Stimulated activated CD4-positive, alpha-beta T cell treated with anti-CD3 and anti-CD28 coated beads, Interleukin-12 subunit alpha, Interleukin-12 subunit beta, amount 100 ng/mL, for 48 hours (primary cell): ENCODE results near the gene CNPY1.
A peak's percentile ranks its signal among the peaks of the same experiment; 100 is the strongest.

Experiments
- DNase-seq, 3 donors: peaks; one replicate each; pipeline ENCODE4 v3.0.0-alpha.2; 2020; ENCODE audit warnings: low read depth in 2 of 3, low spot score in 1 of 3

Gene CNPY1

DNA sequence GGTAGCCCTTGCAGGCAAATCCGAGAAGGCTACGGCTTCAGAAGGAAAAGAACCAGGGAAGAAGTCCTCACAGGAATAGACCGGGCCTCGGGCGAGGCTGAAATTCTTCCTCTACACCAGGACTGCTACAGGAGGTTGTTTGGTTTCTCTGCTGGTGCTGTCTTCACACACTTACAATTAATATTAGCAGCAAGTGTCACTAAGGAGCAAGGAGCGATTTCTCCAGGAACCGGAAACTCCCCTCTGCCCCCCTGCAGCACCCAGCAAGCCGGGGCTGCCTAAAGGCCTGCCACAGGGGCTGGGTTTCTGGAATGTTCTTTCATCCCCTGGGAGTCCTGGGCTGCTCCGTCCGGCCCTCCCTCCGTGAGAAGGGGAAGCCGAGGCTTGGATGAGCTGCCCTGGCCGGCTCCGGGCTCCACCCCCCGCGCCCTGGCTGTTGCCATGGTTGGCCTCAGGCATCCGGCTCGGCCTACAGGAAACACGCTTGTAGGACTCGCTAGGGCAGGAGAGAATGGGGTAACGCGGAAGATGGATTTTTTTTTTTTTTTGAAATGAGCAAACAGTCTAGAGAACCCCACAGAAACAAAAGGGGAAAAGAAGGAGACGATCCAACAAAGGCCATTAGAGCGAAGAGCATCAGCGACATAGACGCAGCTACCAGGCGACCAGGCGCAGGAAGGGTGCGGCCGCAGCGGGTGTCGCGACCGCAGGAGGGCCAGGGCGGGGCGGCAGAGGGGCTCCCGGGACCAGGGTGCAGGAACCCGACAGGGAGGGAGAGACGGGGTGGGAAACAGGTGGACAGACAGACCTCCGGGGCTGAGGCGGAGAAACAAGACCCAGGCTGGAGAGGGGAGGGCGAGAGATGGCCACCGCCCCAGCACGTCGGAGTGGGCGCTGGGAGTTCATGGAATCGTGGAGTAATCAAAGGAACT is 55.4 kb downstream of the CNPY1 start:
- peak in 2 of 3 donors; percentile 19 to 28 for DNase-seq

DNA sequence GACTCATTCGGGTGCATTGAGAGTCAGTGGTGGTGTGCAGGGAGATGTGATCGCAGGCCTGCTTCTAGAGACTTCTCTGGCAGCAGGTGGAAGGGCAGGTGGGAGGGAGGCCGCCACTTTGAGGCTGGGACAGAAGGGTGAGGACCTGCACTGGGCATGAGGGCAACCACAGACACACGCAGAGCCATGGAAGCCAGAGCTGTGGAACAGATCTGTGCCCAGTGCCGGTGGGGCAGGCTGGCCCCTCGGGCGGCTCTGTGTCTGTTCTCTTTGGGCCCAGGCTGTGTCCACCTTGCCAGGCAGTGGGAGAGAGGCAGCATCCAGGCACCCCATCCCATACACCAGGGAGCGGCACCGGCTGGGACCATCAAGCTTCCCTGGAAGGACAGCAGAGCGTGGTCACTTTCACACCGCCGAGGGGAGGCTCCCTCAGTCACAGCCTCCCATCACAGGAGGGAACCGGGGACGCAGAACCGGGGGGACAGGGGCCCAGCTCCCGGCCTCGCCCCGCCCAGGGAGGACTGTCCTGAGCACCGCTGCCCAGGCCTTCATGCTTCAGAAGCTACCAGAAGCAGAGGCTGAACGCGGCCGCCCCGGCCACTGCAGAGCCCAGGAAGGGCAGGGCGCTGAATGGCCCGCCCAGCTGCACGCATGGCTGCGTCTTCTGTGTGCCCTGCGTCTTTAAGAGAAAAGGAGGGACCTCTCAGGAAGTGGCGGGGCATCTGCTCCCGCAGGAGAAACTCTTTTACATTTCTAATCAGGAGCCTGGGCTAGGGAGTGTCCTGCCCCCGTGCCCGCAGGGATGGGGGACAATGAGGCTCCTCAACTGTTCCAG is 56.3 kb downstream of the CNPY1 start:
- DNase-seq = no peak

DNA sequence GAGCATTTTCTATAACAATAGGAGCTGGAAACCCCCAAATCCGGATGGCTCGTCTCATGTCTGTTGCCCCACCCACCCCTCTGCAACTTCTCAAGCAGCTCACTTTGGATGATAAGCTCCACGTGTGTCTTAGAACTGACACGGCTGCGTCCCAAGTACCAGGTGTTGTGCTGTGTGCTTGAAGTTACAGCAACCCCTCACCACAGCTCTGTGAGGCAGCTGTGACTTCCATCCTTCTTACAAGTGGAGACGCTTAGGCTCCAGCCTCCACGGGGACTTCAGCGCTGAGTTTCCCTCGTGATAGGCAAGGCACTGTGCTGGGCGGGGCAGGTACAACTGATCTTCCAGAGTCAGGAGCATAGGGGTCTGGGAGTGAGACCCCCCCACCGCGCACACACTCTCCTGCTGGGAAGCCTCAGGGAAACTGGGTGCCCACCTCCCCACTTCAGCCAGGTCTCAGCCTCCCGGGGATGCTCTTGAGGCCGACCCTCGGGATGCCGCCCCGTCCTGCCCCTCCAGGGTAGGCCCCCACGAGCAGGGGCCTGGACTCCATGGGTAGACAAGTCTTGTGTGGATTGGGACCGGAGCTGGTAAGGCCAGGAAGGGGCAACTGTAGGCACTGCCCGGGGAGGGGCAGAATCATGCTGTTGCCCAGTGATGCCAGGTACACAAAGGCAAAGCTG is 57.1 kb downstream of the CNPY1 start:
- no peak for DNase-seq

DNA sequence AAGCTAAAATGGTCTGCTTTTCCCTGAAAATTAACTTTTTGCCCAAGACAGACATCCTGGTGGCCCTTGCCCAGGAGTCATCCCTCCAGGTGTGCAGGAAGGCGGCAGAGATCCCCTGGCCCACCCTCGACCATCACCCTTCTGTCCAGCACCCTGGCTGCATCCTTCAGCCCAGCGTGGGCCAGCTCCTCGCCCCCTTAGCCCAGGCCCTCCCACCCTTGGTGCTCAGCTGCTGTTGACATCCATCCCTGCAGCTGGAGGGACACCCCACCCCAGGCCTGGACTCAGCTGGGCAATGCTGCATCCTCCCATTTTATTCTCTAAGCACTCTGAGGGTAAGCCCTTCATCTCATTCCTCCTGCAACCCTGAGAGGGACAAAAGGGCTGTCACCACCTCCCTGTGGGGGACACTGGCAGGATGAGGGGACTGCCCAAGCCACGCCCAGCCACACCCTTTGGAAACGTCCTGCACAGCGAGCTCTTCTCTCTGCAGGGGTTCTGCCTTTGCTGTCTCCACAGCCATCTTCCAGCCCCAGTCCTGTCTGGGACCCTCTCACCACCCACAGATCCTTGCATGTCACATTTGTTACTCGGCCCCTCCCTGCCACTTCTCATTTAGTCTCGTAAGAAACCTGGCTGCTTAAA is 57.8 kb downstream of the CNPY1 start:
- DNase-seq = no peak

DNA sequence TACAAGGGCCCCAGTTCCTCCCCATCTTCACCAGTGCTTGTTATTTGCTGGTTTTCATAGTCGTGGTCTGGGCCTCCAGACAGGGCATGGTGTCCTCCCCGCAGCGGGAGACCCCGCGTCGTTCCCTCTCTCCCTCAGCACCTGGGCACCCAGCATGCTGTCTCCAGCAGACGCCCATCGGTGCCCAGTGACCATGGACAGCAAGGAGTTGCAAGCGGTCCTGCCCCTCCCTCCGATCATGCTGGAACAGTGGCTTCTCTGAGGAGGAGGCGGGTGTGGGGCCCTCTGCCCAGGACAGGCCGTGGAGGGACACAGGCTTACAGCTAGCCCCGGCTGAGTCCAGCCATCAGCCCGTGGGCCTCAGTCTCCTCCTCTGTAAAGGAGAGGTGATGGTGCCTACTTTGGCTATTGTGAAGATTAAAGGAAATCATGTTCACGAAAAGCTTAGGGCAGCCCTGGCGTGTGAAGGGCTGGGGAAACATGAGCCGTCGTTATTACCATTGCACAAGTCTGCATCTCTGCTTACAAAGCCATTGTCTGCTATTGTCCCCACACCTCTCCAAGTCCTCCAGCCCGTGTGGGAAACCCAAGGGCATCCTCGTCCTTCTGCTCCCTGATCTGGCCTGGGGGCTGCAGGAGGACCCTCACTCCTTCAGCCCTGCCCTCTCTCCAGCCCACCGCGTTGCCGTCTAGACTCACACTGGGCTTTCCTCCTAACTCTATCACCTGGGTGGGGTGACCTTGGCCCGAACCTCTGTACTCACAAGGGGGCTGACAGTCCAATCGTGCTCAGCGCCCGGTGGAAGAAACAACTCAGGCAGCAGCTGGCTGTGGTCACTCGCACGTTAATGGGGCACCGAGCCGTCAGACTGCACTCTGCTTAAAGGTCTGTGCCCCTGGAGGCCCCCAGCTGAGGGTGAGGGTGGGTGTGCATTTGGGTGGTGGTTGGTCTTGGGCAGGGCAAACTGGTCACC is 58.6 kb downstream of the CNPY1 start:
- DNase-seq = no peak

DNA sequence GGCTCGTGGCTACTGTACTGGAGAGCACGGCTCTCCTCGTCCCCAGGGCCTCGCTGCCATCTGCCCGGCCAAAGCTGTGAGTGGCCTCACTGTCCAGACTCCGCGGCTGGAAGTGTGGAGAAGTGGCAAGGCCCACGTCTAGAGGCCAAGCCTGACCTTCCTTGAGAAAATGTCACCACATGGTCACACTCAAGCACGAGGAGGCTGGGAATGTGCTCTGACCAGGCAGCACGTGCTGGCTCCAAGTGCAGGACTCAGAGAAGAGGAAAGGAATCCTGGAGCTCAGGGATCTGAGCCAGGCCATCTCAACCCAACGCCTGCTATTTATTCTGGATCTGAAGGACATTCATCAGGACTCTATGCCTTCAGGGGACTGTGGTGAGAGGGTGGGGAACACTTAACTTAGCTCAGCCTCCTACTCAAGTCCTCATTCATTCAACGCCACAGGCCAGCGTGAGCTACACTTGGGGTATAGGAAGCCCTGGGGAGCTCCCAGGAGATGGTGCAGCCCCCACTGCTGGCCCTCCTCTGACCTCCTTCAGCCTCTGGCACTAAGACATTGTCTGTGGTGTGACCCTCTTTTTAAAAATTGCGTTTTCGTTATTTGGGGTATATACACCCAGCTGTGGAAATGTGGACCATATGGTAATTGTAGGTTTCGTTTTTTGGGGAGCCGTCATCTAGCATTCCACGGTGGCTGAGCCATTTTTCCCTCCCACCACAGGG is 59.4 kb downstream of the CNPY1 start:
- DNase-seq = no peak

DNA sequence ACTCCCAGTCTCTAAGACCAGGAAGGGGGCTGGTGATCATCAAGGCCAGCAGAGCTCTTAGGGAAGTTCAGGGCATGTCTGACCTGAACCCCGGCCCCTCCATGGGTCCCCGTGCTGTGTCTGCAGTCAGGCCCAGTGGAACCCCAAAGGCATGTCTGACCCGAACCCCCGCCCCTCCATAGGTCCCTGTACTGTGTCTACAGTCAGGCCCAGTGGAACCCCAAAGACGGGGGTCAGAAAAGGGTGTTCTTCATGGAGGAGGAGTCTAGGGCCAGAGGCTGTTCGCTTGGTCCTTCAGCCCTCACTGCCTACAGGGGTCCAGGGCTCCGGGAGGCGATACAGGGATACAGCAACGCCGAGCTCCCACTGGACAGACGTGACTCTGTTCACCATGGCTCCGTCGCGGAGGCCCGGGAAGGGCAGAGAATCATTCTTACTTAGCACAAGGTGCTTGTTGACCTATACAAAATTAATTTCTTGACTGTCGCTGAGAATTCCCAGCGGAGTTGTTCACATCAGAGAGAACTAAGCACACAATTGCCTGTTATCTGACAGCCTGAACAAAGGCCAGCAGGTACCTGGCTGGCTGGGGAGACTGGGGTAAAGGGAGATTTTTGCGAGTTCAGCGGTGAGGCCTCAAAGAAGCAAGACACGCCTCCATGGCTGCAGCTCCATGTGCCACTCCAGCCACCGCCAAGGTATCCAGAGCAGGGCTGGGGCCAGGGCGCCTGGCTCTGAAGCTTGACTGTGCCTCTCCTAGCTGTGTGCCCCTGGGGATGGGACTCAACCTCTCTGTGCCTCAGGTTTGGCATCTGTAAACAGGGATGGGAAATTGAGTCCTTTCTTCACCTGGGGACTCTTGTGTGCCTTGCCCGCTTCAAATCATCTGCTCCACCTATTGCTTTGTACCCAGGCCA is 61.6 kb downstream of the CNPY1 start:
- no peak for DNase-seq

DNA sequence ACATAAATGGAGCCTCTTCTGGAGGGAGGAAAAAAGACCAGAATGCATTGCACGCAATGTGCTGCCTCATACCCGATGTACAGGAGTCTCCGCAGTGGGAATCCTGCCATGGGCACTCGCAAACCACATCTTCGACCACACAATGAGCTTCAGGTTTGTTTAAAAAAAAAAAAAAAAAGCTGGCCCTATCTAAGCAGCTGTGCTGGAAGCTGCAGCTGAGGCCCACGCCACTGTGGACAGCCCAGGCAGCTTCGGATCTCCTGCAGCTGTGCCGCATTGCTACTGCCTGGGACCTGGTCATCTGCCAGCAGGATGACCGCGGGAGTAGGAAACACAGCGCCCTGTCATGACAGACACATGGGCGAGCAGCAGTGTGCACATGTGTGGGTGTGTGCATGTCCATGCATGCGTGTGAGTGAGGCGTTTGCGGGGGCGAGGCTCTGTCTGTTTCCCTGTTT is 62.5 kb downstream of the CNPY1 start:
- no peak for DNase-seq

DNA sequence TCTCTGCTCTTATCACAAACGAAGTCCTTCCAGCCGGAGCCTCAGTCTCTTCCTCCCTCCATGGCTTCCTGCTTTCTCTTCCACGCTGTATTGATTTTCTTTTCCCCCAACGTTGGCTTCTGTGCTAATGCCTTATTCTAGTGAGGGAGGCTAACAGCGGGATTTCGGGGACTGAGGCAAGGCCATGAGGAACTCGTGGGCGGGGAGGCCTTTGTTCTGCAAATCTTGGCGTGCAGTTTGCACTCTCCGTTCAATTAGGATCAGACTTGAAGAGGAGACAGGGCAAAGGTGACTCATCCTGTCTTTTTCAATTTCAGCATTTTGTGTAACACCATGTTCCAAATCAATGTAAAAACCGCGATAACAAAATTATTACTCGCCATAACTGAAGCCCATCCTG is 63.1 kb downstream of the CNPY1 start:
- DNase-seq = no peak

DNA sequence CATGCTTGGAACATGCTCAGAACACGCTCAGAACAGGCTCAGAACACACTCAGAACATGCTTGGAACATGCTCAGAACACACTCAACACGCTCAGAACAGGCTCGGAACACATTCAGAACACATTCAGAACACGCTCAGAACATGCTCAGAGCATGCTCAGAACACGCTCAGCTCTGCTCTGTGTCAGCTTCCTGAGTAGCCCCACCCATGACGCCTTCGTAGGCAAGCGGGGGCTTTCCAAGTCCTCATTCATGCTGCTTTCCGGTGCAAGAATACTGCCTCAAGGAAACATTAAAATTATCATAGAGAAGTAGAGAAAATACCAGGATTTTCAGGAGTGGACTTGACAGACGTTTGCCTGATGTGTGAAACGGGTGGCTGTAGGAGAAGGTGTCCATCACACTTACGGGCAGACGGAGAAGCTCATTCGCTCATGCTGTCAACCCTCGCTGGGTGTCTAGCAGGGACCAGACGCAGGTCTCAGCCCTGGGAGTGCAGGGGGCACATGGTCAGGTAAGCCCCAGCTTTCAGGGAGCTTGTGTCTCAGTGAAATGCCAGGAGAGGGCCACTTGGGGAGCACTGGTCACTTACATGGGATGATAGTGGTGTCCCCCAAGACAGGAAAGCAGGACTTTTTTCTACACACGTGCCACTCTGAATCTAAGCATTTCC is 63.7 kb downstream of the CNPY1 start:
- no peak for DNase-seq

DNA sequence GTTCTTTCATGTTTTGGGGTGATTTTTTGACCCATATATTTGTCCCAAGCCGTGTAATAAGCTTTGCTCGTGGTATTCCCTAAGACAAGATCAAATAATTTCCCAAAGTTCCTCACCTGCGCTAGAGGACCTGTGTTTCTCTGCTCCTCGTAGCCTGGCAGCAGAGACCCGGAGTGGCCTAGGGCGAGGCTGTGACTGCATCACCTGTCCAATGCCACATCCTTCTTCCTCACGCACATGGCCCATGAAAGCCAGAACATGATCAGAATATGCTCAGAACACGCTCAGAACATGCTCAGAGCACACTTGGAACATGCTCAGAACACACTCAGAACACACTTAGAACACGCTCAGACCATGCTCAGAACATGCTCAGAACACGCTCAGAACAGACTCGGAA is 64.6 kb downstream of the CNPY1 start:
- DNase-seq = no peak

DNA sequence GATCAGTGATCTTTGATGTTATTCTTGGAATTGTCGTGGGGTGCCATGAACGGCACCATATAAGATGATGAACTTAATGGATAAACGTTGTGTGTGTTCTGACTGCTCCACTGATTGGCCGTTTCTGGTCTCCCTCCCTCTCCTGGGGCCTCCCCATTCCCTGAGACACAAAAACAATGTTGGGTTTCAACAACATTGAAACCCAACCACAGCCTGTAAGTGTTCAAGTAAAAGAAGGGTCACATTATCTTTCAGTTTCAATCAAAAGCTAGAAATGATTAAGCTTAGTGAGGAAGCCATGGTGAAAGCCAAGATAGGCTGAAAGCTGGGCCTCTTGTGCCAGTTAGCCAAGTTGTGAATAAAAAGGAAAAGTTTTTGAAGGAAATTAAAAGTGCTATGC is 68.9 kb downstream of the CNPY1 start:
- no peak for DNase-seq

DNA sequence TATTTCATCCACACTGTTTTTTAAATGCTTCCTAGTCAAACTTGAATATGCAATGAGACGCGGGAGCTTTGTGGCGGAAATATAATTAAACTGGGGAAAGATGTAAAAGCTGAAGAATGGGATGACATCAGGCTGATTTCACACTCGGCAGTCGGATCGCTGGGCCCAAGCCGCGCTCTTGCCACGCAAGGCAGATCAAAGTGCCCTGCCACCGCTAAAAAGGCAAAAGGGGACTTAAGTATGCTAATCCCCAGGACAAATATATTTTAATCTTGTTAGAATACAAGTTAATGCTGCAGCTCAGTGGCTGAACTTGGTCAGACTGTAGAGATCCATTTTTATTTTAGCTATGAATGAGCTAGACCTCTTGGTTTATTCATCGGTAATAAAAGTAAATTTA is 74.6 kb downstream of the CNPY1 start:
- DNase-seq = no peak

DNA sequence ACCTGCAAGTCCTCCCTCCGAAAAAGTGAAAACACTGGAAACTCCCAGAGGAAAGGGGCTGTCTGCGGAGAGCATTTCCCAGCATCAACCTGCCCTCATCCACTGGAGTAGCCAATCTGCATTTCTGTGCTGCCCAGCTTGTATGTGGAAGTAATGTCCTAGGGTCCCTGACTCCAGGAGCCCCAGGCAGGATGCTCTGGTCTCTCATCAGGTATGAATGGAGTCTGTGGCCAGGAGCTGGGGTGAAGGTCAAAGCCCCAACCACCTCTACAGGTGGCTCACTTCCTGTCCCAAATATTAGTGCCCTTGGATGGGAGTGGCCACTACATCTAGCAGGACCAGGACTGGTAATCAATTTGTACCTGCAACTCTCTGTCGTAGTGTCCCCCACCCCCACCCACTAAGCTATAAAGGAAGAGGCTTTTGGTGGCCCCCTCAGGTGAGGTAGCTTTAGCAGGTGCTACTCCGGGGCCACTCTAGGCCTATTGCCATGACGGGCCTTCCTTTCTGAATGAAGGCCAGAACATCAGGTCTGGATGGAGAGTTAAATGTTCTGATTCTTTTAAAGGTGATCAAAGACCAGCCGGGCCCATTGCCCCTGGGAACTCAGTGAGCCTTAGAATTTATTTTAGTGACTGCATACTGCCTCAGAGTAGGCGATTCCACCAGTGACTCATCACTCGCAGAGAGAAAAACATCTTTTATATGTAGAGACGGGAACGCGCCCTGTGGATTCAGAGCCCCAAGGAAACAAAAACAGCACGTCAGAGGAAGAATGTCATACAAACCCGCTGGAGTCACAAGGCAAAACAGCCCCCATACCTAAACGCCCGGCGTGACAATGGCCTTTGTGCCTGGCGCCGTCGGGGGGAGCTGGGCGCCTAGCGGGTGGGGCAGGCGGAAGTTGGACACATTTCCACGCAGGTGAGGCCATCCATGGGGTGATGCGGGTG is 75.4 kb downstream of the CNPY1 start:
- no peak for DNase-seq

DNA sequence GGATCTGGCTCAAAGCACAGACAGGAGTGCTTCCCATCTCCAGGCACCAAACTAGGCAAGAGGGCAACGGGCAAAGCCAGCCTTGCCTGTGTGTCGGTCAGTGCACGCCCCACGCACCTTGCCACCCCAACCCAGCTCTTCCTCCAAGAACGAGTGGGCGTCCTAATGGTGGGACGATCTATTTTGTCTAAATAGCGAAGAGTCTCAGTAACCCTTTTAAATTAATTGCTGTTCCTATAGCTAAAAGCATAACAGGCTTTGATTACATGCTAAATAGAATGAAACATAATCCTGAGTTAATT is 76.2 kb downstream of the CNPY1 start:
- no peak for DNase-seq

DNA sequence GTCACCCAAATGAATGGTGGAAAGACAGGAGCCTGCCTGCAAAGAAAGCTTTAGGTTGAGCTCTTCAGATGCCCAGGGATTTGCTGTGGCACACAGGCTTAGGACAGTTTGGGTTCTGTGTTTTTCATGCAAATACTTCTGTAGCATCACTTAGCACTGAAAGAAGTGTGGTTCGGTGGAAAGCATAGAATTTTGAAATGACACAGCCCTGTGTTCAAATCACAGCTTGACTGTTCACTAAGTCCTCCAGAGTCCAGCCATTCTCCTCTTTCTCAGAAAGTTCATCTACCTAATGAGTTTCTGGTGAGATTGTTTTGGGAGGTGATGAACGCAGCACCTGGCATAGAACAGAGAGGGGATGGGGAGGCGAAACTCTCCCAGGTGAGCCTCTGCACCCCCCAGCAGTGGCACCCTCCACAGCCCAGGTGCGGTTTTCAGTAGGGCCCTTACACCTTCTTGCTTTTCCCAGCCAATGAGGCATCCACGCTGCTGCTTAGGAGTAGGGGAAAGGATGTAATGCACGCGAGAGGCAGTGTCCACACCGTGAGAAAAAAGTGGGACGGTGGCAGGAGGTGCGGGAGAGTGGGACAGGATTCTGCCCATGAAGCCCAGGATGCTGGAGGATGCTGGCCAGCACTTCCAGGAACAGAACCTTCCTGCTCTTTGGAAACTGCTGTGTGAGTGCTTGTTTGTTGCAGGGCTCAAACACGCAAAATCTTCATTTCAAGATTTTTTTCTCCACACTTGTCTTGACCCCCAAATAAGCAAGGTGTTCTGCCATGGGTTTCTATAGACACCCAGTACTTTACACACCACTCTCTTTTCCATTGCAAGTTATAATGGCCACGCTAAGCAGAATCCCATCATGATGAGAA is 76.8 kb downstream of the CNPY1 start:
- DNase-seq = no peak
